ENCODE results near the gene ATG13. TPM values are rescaled to one million over a fixed set of nuclear protein-coding genes. Genes with fewer than 3 reads are reported as not detected.

Gene ATG13
- total RNA-seq, 6 experiments from 2014 or later = 64.2 to 94.0 (median 85.3) TPM

DNA sequence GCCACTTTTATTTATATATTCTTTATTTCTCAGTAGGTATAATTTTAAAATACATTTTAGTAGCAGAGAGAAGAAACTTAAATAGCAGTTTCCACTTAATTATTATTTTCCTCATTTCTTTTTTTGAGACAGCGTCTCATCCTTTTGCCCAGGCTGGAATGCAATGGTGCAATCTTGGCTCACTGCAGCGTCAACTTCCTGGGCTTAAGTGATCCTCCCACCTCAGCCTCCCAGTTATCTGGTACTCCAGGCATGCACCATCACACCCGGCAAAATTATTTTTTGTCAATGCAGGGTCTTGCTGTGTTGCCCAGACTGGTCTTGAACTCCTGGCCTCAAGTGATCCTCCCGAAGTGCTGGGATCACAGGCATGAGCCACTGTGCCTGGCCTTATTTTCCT is 38.3 kb downstream of the ATG13 start:
- Mint-ChIP-seq H3K9me3 (no peaks in the 10 kb centered on the region), H3K4me1 (ENCODE audit: low read depth) (peaks cover 36% of the 10 kb centered on the region), H3K4me3 (no peak overlapping the region), H3K36me3 (ENCODE audit: low read depth) (peaks cover 45% of the 10 kb centered on the region), H3K27ac (0 out of 2 replicates have a peak overlapping the region, but pooled peaks have one; percentile 2), H3K27me3 (ENCODE audit: insufficient read depth) (no peaks in the 10 kb centered on the region)
- no peak for DNase-seq
- TF ChIP-seq, protein P1, sequence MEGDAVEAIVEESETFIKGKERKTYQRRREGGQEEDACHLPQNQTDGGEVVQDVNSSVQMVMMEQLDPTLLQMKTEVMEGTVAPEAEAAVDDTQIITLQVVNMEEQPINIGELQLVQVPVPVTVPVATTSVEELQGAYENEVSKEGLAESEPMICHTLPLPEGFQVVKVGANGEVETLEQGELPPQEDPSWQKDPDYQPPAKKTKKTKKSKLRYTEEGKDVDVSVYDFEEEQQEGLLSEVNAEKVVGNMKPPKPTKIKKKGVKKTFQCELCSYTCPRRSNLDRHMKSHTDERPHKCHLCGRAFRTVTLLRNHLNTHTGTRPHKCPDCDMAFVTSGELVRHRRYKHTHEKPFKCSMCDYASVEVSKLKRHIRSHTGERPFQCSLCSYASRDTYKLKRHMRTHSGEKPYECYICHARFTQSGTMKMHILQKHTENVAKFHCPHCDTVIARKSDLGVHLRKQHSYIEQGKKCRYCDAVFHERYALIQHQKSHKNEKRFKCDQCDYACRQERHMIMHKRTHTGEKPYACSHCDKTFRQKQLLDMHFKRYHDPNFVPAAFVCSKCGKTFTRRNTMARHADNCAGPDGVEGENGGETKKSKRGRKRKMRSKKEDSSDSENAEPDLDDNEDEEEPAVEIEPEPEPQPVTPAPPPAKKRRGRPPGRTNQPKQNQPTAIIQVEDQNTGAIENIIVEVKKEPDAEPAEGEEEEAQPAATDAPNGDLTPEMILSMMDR (IDR thresholded peaks at IDR 0.05) = no peak

DNA sequence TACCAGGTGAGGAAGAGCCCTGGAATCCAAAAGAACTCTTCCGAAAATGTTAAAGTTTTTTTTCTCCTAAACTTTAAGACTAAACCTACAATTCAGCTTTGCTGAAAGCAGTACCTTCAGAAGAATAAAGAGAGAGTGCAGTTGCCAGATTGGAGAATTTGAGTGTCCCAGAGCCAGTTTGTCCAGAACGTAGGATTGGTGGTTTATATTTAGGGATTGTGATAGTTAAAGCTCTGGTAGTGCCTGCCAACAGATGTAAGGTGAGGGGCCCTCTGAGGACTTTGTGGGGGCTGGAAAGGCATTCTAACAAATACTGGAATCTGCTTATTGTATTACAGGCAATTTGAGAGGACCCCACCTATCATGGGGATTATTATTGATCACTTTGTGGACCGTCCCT is 39.8 kb downstream of the ATG13 start:
- peak overlapping the region; percentile 71; the same call in 1 of the 2 replicates for H3K27ac Mint-ChIP-seq
- H3K9me3 Mint-ChIP-seq = no peaks in the 10 kb centered on the region
- TF ChIP-seq, protein P1 (IDR thresholded peaks at IDR 0.05) = no peak
- no peak overlapping the region for H3K4me3 Mint-ChIP-seq
- H3K27me3 Mint-ChIP-seq (ENCODE audit: insufficient read depth) = no peaks in the 10 kb centered on the region
- DNase-seq = no peak
- peaks cover 40% of the 10 kb centered on the region for H3K36me3 Mint-ChIP-seq (ENCODE audit: low read depth)
- peaks cover 36% of the 10 kb centered on the region for H3K4me1 Mint-ChIP-seq (ENCODE audit: low read depth)

DNA sequence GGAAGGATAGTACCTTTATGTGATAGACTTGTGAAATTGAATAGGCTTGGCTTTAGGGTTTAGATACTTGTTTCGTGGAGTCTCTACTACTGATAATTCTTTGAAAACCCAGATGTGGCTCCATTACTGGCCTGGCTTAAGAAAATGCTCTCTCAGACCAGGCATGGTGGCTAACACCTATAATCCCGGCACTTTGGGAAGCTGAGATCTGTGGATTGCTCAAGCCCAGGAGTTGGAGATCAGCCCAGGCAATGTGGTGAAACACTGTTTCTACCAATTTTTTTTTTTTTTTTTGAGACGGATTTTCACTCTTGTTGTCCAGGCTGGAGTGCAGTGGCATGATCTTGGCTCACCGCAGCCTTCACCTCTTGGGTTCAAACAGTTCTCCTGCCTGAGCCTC is 40.9 kb downstream of the ATG13 start:
- DNase-seq = peak; percentile 53
- Mint-ChIP-seq H3K9me3 (no peaks in the 10 kb centered on the region), H3K36me3 (ENCODE audit: low read depth) (peaks cover 46% of the 10 kb centered on the region), H3K4me1 (ENCODE audit: low read depth) (peaks cover 37% of the 10 kb centered on the region), H3K27me3 (ENCODE audit: insufficient read depth) (no peaks in the 10 kb centered on the region), H3K4me3 (no peak overlapping the region), H3K27ac (peak overlapping the region; percentile 71)
- TF ChIP-seq, protein P1 (IDR thresholded peaks at IDR 0.05) = no peak

DNA sequence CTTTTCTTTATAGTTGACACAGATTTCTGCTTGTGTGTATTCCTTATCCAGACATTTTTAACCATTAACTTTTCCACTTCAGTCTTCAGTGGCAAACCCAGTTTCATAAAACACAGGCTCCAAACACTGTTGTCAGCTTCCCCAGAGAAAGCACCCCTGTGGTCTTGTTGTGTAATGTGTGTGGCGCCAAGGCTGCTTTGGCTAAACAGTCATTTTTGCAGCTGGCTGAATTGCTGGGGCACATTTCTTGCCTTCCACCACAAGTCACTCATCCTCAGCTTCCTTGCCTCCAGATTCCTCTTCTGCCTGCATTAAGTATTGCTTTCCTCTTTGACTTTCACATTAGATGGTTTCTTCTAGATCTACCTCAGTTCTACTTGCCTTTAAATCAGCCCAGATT is 42.6 kb downstream of the ATG13 start:
- Mint-ChIP-seq H3K27ac (peak overlapping the region; percentile 0; the same call in 1 of the 2 replicates), H3K36me3 (ENCODE audit: low read depth) (peaks cover 46% of the 10 kb centered on the region), H3K9me3 (no peaks in the 10 kb centered on the region), H3K27me3 (ENCODE audit: insufficient read depth) (no peaks in the 10 kb centered on the region), H3K4me3 (no peak overlapping the region), H3K4me1 (ENCODE audit: low read depth) (peaks cover 46% of the 10 kb centered on the region)
- no peak for DNase-seq
- TF ChIP-seq, protein P1 (IDR thresholded peaks at IDR 0.05) = no peak

DNA sequence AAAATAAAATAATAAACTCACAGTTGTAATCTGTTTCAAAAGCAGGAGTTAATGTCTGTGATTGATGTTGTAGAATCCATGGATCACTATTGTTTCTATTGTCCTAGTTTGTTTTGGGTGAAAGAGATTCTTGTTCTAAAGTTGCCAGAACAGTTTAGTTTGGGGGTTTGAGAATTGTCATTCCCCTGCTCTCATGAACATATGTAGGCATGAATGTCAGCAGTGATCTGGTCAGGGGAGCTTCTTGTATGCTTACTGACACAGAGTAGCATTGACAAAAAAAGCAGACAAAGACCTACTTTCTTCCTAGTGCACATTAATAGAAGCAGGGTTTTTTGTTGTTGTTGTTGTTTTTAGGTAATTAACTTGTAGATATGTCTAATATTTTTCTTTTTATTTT is 44.5 kb downstream of the ATG13 start:
- no peak overlapping the region for H3K4me3 Mint-ChIP-seq
- no peaks in the 10 kb centered on the region for H3K27me3 Mint-ChIP-seq (ENCODE audit: insufficient read depth)
- H3K36me3 Mint-ChIP-seq (ENCODE audit: low read depth) = peaks cover 42% of the 10 kb centered on the region
- H3K9me3 Mint-ChIP-seq = no peaks in the 10 kb centered on the region
- DNase-seq = no peak
- H3K4me1 Mint-ChIP-seq (ENCODE audit: low read depth) = peaks cover 42% of the 10 kb centered on the region
- H3K27ac Mint-ChIP-seq = no peak overlapping the region
- TF ChIP-seq, protein P1 (IDR thresholded peaks at IDR 0.05) = no peak

DNA sequence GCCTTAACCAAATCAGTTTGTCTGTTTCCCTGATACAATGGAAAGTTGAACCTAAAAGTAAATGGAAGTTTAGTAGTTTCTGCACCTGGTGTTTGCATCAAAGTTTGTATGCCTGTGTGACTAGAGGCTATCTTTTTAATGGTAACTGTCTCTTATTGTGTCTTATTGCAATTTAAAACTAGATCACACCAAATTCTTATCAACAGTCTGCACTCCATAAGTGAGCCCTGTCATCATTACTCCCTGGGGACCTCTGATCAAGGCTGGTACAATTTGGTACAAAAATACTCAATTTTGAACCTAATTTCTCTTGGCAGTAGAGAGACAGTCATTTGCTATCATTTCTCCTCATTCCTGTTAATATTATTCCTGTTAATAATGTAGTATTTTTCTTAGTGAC is 45.0 kb downstream of the ATG13 start:
- Mint-ChIP-seq H3K9me3 (no peaks in the 10 kb centered on the region), H3K36me3 (ENCODE audit: low read depth) (peaks cover 40% of the 10 kb centered on the region), H3K4me1 (ENCODE audit: low read depth) (peaks cover 37% of the 10 kb centered on the region), H3K4me3 (no peak overlapping the region), H3K27ac (no peak overlapping the region), H3K27me3 (ENCODE audit: insufficient read depth) (no peaks in the 10 kb centered on the region)
- TF ChIP-seq, protein P1 (IDR thresholded peaks at IDR 0.05) = no peak
- DNase-seq = no peak
